Ectodermal cell (in vitro differentiated cells): ENCODE measurements around the gene POLR1A.

Source experiments
- H3K27ac ChIP-seq: 2 replicates; pipeline ENCODE4 v1.7.0; 2013; ENCODE audit warnings: mild to moderate bottlenecking, low read depth, low read length; ENCODE audit not compliant: insufficient read depth, poor library complexity, severe bottlenecking
- H3K27me3 ChIP-seq: 2 replicates; pipeline ENCODE4 v1.7.0; 2013; ENCODE audit warnings: mild to moderate bottlenecking, low read length; ENCODE audit not compliant: insufficient read depth, control insufficient read depth, poor library complexity, severe bottlenecking
- H3K36me3 ChIP-seq: one replicate; pipeline ENCODE4 v1.7.0; 2013; ENCODE audit warnings: low read length; ENCODE audit not compliant: control insufficient read depth, insufficient read depth
- H3K4me1 ChIP-seq: one replicate; pipeline ENCODE4 v1.7.0; 2013; ENCODE audit warnings: low read length; ENCODE audit not compliant: control insufficient read depth, insufficient read depth
- H3K4me3 ChIP-seq: 2 replicates; pipeline ENCODE4 v1.7.0; 2013; ENCODE audit warnings: low read depth, low read length, control low read depth; ENCODE audit not compliant: insufficient read depth
- H3K9me3 ChIP-seq: 2 replicates; pipeline ENCODE4 v1.7.0; 2013; ENCODE audit warnings: mild to moderate bottlenecking, low read length, moderate library complexity; ENCODE audit not compliant: control insufficient read depth
- WGBS, 2 experiments: methylation state at CpG; one replicate each; pipeline ENCODE4 v1.1.7; 2013; ENCODE audit warnings: missing lambda C conversion rate in 2 of 2; 5-methylcytosine and 5-hydroxymethylcytosine counted together

Gene POLR1A

GRCh38 chr2:86074256-86074655 lies 31.4 kb downstream of the POLR1A start:
- WGBS, 2 experiments, result 85 to 88% methylated on average over 3 of the region's 3 CpGs
- no peaks in the 10 kb centered on the region for H3K27me3 ChIP-seq
- H3K27ac ChIP-seq, result no peak overlapping the region
- H3K4me3 ChIP-seq, result no peak overlapping the region
- peaks cover 57% of the 10 kb centered on the region for H3K36me3 ChIP-seq
- H3K9me3 ChIP-seq, result no peaks in the 10 kb centered on the region
- H3K4me1 ChIP-seq, result no peaks in the 10 kb centered on the region

GRCh38 chr2:86073225-86073624 lies 32.5 kb downstream of the POLR1A start:
- WGBS, 2 experiments, result 95 to 96% methylated on average over 1 of the region's 1 CpG
- H3K36me3 ChIP-seq, result peaks cover 63% of the 10 kb centered on the region

GRCh38 chr2:86072271-86072858 lies 33.3 kb downstream of the POLR1A start:
- Histone ChIP-seq H3K9me3 (no peaks in the 10 kb centered on the region), H3K4me3 (no peak overlapping the region), H3K4me1 (no peaks in the 10 kb centered on the region), H3K27me3 (no peaks in the 10 kb centered on the region), H3K36me3 (peaks cover 57% of the 10 kb centered on the region), H3K27ac (no peak overlapping the region)
- WGBS, 2 experiments, result 93 to 95% methylated on average over 9 of the region's 9 CpGs

More at GRCh38 chr2:86073225-86073624, 32.5 kb downstream of the POLR1A start:
- Histone ChIP-seq H3K27ac (no peak overlapping the region), H3K27me3 (no peaks in the 10 kb centered on the region), H3K4me1 (no peaks in the 10 kb centered on the region), H3K9me3 (no peaks in the 10 kb centered on the region), H3K4me3 (no peak overlapping the region)

GRCh38 chr2:86070868-86071267 lies 34.8 kb downstream of the POLR1A start:
- Histone ChIP-seq H3K27ac (no peak overlapping the region), H3K4me1 (no peaks in the 10 kb centered on the region), H3K27me3 (no peaks in the 10 kb centered on the region), H3K4me3 (no peak overlapping the region), H3K9me3 (no peaks in the 10 kb centered on the region), H3K36me3 (peaks cover 54% of the 10 kb centered on the region)
- 100% methylated on average over 1 of the region's 2 CpGs for WGBS, 2 experiments

- peaks cover 59% of the 10 kb centered on the region for H3K36me3 ChIP-seq
- H3K9me3 ChIP-seq, result no peaks in the 10 kb centered on the region
- 95 to 96% methylated on average over 16 of the region's 16 CpGs for WGBS, 2 experiments
Measured at GRCh38 chr2:86069783-86070339, 35.8 kb downstream of the POLR1A start.

GRCh38 chr2:86069091-86069685 lies 36.5 kb downstream of the POLR1A start:
- no peaks in the 10 kb centered on the region for H3K4me1 ChIP-seq
- peaks cover 59% of the 10 kb centered on the region for H3K36me3 ChIP-seq
- no peaks in the 10 kb centered on the region for H3K27me3 ChIP-seq
- WGBS, 2 experiments, result 56 to 66% methylated on average over 5 to 7 of the region's 8 CpGs
- H3K27ac ChIP-seq, result no peak overlapping the region
- no peak overlapping the region for H3K4me3 ChIP-seq
- H3K9me3 ChIP-seq, result no peaks in the 10 kb centered on the region

More at GRCh38 chr2:86069783-86070339, 35.8 kb downstream of the POLR1A start:
- no peaks in the 10 kb centered on the region for H3K27me3 ChIP-seq
- H3K4me3 ChIP-seq, result no peak overlapping the region
- H3K4me1 ChIP-seq, result no peaks in the 10 kb centered on the region
- no peak overlapping the region for H3K27ac ChIP-seq

GRCh38 chr2:86068648-86069047 lies 37.0 kb downstream of the POLR1A start:
- H3K9me3 ChIP-seq, result no peaks in the 10 kb centered on the region
- 95 to 97% methylated on average over 5 of the region's 5 CpGs for WGBS, 2 experiments

GRCh38 chr2:86068136-86068588 lies 37.5 kb downstream of the POLR1A start:
- Histone ChIP-seq H3K27me3 (no peaks in the 10 kb centered on the region), H3K9me3 (no peaks in the 10 kb centered on the region), H3K36me3 (peaks cover 58% of the 10 kb centered on the region), H3K4me3 (no peak overlapping the region), H3K27ac (no peak overlapping the region), H3K4me1 (no peaks in the 10 kb centered on the region)
- whole genome bisulfite sequencing, 2 experiments, result 86 to 91% methylated on average over 5 to 7 of the region's 7 CpGs

More at GRCh38 chr2:86068648-86069047, 37.0 kb downstream of the POLR1A start:
- no peaks in the 10 kb centered on the region for H3K27me3 ChIP-seq
- H3K4me3 ChIP-seq, result no peak overlapping the region
- H3K36me3 ChIP-seq, result peaks cover 57% of the 10 kb centered on the region
- no peaks in the 10 kb centered on the region for H3K4me1 ChIP-seq
- no peak overlapping the region for H3K27ac ChIP-seq

GRCh38 chr2:86066915-86067314 lies 38.8 kb downstream of the POLR1A start:
- no peaks in the 10 kb centered on the region for H3K9me3 ChIP-seq
- no peak overlapping the region for H3K4me3 ChIP-seq
- H3K36me3 ChIP-seq, result peaks cover 66% of the 10 kb centered on the region
- no peak overlapping the region for H3K27ac ChIP-seq
- H3K27me3 ChIP-seq, result no peaks in the 10 kb centered on the region
- H3K4me1 ChIP-seq, result no peaks in the 10 kb centered on the region

GRCh38 chr2:86066007-86066578 lies 39.6 kb downstream of the POLR1A start:
- Histone ChIP-seq H3K27ac (no peak overlapping the region), H3K27me3 (no peaks in the 10 kb centered on the region), H3K4me3 (no peak overlapping the region), H3K36me3 (peaks cover 69% of the 10 kb centered on the region), H3K9me3 (no peaks in the 10 kb centered on the region), H3K4me1 (no peaks in the 10 kb centered on the region)
- 94 to 97% methylated on average over 7 of the region's 7 CpGs for WGBS, 2 experiments
